HG02870 (cell line): ENCODE data around the gene ADGRG1.

ENCODE experiments used
- ATAC-seq: cut with Tn5 transposase; IDR thresholded peaks from one replicate; pipeline ENCODE4 v1.9.1; 2021; ENCODE audit warnings: mild to moderate bottlenecking, moderate library complexity; ENCODE audit not compliant: unreplicated experiment

The ADGRG1 gene

DNA sequence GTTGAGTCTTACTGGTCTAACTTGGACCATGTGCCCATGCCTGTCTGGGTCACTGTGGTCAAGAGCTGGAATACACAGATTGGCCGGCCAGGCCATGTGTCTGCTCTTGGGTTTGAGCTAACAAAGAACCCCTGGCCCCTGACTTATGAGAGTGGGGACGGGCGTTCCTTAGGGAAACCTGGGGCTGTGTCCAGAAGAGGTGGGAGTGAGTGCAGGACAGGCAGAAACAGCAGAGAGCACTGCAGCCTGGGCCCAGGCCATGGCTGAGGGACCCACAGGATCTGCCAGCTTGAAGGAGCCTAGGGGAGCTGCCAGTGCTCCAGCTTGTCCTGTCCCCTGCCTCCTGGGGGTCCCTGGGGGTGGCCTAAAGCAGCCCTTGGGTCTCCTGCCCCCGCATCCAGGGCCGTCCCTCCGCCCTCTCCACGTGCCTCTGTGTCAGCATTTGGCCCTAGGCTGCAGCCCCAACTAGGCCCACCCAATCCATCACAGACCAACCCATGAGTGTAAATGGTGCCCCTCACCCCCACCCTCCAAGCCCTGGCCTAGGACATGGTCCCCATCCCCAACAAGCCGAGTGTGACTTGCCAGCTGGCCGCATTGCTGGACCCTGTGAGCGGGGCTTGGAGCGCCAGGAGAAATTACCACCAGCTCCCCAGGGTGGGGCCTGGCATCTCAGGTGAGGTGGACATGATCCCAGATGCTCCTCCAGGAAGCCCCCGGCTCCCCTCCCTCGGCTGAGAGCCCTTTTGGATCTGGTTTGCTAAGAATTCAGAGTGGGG, 53.7 kb downstream of the ADGRG1 start:
- no peak for ATAC-seq

DNA sequence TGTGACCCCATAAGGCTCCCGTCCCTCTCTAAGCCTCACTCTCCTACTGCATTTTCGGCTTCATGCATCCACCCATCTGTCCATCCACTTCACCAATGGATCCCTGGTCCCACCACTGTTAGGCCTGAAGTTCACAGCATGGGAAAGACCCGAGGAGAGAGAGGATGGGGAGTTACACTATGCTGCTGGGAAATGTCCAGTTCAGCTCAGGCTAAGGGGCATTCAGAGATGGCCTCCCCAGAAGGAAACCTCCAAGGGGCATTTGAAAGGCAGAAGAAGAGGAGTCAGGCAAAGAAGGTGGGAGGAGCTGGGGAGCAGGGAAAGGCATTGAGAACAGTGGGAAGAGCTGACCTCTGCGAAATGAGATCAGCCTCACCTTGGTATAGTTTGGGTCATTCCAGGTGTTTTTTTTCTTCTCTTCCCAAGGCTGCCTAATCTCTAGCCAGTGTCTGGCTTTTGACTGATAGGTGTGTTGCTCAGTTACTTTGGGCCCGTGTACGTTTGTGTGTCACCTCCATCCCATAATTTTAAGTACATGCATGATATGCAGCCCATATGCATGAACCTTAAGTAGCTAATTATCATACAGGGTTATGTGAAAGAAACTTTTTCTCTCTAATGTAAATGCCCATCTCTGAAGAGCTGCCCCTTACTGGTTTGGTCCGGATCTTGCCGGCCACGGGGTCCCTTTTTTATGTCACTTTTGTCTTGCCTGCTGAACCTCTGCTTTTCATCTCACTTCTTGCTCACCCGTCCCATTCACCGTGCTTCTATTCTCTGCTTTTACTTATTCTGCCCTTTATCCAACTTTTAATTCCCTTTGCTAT, 54.6 kb downstream of the ADGRG1 start:
- ATAC-seq: no peak

DNA sequence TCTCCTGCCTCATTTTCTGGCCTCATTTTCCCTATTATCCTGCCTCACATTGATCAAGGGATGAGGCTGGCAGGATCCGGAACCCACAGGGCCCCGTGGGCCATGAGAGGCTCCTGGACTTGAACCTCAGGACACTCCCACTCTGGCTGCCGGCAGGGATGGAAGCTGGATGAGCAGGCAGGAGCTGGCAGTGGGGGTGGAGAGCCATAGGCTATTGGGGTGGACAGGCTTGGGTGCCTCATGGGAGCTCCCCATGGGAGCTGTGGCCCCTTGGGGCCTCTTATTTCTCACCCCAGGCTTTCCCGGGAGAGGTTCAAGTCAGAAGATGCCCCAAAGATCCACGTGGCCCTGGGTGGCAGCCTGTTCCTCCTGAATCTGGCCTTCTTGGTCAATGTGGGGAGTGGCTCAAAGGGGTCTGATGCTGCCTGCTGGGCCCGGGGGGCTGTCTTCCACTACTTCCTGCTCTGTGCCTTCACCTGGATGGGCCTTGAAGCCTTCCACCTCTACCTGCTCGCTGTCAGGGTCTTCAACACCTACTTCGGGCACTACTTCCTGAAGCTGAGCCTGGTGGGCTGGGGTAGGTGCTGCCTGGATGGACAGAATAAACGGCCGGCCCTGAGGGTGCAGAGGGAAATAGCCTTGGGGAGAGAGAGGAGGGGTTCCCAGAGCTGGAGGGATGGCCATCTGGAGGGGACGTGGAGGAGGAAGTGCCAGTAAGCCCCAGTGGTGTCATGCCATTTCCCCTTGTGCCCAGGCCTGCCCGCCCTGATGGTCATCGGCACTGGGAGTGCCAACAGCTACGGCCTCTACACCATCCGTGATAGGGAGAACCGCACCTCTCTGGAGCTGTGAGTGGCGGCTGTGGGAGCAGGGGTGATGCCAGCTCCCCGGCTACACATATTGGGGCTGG, 55.5 kb downstream of the ADGRG1 start:
- no peak for ATAC-seq

DNA sequence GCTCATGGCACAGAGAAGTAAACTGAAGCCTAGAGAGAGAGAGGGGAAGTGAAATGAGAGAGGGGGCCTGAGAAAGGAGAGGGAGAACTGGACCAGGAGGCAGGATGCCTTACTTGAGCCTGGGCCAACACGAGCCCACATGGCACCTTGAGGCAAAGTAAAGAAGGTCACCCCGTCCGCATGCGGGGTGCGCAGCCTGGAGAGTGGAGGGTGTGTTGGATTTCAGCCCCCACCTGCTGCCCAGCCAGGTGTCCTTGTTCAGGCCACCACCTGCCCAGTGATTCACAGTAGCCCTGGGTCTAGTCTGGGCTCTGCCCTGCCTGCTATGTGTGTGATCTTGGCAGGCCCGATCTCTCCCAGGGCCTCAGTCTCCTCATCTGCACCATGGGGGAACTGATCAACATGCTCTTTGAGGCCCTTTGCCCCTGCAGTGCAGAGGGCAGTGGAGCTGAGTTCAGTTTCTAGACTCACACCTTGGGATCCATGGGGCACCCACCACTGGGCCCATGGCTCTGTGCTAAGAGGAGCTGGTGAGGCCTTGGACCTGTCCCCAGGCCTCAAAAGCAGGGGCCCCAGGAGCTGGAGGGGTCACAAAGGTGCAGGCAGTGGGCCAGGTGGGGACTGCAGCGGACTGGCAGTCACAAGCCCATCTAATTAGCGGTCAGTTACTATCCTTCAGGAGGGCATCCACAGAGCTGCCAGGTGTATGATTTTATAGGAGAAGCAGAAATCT, 56.4 kb downstream of the ADGRG1 start:
- ATAC-seq: no peak

DNA sequence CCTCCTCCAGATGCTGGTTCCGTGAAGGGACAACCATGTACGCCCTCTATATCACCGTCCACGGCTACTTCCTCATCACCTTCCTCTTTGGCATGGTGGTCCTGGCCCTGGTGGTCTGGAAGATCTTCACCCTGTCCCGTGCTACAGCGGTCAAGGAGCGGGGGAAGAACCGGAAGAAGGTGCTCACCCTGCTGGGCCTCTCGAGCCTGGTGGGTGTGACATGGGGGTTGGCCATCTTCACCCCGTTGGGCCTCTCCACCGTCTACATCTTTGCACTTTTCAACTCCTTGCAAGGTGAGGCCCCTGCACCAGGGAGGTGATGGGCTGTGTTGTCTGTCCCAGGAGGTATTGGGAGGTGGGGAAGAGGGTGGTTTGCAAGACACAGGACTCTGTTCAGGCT, 57.2 kb downstream of the ADGRG1 start:
- no peak for ATAC-seq

DNA sequence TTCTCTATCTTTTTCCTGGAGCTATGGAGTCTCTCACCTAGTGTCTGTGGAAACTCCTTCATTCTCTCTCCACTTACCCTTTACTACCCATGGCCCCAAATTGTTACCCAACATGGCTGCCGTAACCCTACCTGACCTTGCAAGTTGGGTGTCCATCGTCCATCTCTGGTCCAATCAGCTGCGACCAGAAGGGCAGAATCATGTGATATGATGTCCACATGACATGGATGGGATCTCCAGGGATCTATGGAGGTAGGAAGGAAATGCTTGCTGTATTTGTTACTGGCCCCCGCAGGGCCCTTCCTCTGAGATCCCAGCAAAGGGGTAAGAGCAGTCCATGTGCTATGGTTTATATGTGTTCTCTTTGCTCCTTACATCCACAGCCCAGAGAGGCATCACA, 58.1 kb downstream of the ADGRG1 start:
- ATAC-seq: no peak

DNA sequence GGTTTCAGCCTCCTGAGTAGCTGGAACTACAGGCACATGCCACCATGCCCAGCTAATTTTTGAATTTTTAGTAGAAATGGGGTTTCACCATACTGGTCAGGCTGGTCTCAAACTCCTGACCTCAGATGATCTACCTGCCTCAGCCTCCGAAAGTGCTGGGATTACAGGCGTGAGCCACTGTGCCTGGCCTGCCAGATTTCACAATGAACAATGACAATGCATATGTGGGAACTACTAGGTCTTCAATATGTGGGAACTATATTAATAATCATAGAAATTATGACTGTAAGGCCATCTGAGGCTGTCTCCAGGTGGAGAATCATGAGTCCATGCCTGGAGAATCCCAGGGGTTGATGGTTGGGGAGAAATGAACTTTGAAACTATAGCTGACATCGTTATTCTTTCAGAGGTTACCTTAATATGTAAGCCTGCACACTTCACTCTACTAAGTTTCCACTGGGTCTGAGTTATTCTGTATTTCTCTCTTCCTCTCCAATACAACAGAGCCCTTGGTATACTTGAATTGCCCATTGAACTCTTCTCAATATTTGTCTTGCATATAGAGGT, 59.0 kb downstream of the ADGRG1 start:
- no peak for ATAC-seq

DNA sequence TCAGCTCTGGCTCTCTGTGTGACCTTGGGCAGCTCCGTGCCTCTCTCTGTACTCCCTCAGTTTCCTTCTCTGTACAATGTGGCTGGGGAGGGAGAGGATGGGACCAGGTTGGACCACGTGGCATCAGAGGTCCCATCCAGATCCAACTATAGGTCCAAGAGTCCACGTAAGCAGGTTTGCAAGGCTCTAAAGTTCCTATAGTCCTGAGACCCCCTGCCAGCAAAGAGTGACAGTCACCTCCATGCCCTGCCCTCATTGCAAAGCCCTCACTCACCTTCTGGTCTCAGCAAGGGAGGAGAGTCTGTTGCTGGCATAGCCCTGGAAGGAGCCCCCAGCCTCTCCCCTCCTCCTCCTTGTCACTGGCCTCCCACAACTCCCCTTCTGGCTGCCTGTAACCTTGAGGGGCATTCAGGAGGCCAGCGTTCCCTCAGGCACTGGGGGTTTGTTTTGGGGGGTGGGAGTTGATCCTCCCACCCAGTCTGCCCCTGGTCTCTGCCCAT, 60.1 kb downstream of the ADGRG1 start:
- ATAC-seq: no peak

DNA sequence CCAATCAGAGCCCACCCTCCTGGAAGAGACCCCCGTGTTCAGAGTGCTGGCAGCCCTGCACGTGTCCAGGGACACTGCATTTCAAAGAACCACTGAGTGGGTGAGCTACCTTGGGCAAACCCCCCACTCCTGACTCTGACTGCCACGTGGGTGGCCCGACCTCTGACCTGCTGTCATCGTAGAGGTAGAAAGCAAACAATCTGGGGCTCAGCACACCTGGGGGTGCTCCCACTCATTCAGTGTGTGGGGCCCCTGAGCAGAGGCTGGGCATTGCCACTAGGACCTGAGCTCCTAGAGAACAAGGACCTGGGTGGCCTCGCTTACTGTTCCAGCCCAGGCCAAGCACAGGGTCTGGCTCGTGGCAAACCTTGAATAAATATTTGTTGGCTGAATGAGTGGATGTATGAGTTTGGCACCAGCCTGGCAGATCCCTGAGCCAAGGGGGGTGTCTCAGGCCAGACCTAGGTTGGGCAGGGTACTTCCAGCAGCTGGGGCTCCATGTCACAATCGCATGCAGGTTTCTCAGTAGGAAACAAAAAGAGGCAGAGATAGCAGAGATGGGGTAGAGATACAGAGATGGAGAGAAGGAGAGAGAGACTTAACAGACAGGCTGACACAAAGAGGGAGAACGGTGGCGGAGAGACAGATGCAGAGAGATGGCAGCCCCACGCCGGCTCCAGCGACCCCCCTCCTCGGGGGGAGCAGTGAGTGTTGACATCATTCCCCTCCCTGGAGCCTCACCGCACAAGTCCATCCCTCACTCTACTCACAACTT, 60.7 kb downstream of the ADGRG1 start:
- ATAC-seq: no peak

DNA sequence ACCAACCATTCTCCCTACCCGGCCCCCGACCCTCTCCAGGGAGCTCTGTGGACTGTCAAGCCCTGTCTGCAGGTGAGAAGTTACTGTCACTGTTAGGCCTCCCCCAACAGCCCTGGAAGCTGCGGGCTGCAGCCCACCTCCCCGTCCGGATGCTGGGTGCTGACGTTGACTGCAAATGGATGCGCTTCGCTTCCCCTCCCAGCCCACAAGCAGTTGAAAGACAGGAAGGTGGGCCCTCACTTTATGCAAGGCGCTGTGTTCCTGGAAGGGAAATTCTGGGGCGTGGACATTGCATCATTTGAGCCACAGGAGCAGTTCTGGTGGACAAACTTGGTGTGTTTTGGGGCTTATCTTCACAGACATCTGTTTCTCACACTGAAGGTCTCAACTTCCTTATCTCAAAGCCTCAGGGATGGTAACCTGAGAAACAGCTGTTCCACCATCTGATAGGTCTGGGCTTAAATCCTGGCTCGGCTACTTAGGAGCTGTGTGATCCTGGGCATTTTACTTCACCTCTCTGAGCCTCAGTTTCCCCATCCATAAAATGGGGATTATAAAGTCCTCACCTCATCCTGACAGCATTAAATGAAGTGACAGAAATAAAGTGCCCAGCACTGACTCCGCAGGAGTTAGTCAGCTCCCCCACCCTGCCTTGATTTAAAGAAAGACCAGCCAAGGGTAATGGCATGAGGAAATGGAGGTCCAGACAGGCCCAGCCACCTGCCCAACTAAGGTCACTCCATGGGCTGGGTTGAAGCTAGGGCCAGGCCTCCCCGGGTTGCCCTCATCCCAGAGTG, 61.5 kb downstream of the ADGRG1 start:
- peak; percentile 69 for ATAC-seq

DNA sequence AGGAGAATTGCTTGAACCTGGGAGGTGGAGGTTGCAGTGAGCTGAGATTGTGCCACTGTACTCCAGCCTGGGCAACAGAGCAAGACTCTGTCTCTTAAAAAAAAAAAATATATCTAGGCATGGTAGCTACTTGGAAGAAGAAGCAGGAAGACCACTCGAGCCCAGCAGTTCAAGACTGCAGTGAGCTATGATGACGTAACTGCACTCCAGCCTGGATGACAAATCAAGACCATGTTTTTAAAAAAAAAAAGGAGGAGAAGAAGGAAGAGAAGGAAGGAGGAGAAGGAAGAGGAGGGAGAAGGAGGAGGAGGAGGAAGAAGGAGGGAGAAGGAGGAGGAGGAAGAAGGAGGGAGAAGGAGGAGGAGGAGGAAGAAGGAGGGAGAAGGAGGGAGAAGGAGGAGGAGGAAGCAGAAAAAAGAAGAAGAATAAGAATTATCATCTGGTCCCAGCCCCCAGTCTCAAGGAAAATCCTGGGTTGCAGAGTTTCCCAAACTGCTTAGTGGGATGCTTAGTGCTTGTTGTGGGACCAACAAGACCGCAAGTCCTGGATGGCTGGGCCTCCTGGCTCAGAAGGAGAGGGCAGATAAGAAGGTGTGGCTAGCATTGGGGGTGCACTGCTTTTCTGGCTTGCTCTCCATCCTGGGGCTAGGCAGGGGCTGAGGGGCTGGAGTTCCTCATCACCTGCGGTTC, 62.5 kb downstream of the ADGRG1 start:
- ATAC-seq: no peak

DNA sequence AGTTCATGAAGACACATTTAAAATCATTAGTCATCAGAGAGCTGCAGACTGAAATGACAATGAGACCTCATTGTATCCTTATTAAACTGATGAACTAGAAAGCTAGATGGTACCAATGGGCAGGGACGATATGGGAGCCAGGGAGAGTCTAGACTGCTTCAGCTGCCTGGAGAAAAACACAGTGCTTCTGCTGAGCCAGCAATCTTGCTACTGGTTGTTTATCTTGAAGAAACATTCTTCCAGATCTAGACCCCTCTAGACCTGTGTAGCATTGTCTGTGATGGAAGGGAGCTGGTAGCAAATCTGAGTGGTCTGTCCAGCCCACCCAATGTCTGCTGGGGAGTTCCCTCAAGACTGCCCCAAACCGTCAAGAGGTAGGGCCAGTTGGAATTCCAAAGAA, 64.2 kb downstream of the ADGRG1 start:
- no peak for ATAC-seq

DNA sequence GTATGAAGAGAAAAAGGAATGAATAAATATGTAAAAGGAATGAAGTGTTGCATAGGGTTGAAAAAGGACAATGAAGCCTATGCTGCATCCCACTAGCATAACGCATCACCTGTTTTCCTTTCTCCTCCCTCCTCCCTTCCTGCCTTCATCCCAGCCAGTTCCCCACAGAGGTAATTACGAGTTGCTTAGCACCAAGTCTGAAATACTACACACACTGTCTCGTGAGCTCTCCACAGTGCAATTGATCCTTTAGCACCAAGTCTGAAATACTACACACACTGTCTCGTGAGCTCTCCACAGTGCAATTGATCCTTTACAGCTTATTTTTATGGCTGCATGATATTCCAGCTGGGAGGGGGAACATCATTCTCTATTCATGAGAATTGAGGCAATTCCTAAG, 65.1 kb downstream of the ADGRG1 start:
- no peak for ATAC-seq

DNA sequence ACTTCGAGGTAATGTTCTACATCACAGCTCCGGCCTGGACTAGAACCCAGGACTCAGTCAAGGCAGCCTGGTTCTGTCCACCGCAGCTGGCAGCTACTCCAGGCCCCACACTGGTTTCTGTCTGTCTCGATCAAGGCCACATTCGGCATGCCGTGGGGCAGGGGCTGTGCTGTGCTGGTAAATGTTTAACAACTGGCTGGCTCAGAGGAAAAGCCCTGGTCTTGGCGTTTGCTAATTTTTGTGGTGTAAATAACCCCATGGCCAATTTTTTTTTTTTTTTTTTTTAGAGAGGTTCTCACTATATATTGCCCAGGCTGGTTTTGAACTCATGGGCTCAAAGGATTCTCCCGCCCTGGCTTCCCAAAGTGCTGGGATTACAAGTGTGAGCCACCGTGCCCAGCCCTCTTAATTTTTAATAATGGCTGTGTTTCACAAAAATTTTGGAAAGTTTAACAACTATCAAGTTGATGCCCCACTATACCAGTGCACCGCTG, 65.8 kb downstream of the ADGRG1 start:
- ATAC-seq: no peak

DNA sequence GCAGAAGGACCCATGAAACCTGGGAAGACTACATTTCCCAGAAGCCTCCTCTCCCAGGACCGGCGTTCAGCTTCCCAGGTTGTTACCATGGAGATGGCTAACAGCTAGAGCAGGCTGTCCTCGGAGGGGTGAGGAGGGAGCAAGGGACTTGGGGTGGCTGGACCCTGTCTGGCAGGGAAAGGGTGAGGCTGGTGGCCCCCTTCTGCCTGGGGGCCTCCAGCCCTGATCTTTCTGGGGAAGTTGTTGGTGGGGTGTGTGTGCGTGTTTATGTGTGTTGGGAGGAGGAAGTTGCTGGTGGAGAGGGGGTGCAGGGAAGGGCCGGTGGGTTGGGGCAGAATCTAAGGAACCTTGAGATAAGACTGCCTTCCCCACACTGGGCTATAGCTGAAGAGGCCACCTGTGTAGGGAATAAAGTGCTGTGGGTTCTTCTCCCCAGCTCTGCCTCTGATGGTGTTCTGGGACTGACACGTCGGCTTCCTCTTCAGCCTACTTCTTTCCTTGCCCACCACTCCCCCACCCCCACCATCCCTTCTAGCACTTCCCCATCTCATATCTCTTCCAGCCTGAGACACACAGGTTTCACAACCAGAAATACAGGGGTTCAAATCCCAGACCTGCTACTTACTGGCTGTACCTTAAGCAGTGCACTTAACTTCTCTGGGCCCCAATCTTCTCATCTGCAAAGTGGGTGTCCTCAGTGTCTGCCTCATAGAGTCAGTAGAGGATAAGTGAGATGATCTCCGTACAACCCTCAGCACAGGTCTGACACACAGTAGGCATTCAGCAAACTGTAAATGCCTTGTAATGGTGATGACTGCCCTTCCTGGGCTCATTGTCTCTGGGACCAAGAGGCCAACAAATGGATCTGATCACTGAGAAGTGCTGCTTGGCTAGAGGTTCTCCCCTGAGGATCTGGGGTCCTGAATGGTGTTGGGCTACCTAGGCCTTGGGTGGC, 66.6 kb downstream of the ADGRG1 start, which contains the start of gene DRC7:
Gene DRC7, plus strand, starts transcription at position 82 of the 955 bp plus-strand sequence. CDS start 3,144 bp downstream, outside the sequence.
- no peak for ATAC-seq

DNA sequence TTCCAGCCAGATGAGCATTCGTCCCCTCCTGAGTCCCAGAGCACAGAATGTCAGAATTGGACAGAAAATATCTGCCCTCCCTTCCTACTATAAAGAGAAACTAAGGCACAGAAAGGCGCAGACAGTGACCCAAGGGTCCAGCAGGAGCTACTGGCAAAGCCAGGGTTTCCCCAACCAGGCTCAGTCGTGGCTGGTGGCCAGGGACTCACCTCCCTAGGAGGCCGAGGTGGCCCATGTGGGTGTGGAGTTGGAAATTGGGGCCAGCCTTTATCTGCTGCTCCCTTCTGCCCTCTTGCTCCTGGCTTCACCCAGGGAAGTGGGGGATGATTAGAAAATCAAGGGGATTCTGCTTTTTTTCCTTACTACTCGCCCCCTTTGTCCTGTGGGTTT, 67.2 kb downstream of the ADGRG1 start:
- no peak for ATAC-seq
